ENCODE data around the gene EOLA1. TPM values are rescaled to one million over a fixed set of nuclear protein-coding genes. Genes with fewer than 3 reads are reported as not detected.
"Not testable (repeated sequence)": the region's sequence is repeated elsewhere in the genome, so short reads cannot be mapped to it uniquely, and the experiment has no call there.

Gene EOLA1
- total and polyA plus RNA-seq, 2 of the 4 experiments (the other 2 are of a cell fraction), result 15.5 to 16.8 TPM

DNA sequence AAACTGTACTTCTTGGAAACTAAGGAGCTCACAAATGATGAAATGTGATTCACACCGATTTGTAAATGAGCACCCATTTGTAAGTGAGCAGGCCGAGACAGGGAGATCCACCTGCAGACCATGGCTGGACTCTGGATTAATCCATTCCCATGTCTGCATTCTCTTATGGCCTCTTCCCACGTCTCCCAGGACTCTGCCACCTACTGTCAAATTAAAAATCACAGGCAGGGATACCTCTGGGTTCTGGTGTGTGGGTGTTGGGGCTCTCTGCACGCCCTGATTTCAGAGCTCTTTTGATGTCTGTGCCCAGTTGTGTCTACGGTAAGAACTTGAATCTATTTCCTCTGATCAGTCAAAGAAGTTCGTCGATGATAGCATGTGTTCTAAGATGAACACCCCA, 50.2 kb downstream of the EOLA1 start:
- ATAC-seq (ENCODE audit: low read depth); H2BK15ac ChIP-seq (ENCODE audit: low read depth, low read length); H3K27ac ChIP-seq (ENCODE audit: insufficient read depth, low read length); in situ Hi-C loops (cut with MboI; ENCODE audit: low sequenced_read_pairs); H2BK20ac ChIP-seq (ENCODE audit: low read depth, low read length); CTCF ChIA-PET; H3K4me1 ChIP-seq (ENCODE audit: control insufficient read depth, insufficient read depth, low read length); H4K20me1 ChIP-seq (ENCODE audit: insufficient read depth, low read length); H3K9ac ChIP-seq (ENCODE audit: low read depth, low read length); H3K27me3 ChIP-seq (ENCODE audit: control insufficient read depth, insufficient read depth, low read length); H3K56ac ChIP-seq (ENCODE audit: extremely low read depth, insufficient read depth, low read length); BruUV-seq (replicated peaks); H3K4me2 ChIP-seq (ENCODE audit: low read depth, low read length); POLR2A ChIA-PET (ENCODE audit: unreplicated experiment); H4K8ac ChIP-seq (ENCODE audit: low read depth in 2 of 2, low read length in 2 of 2); DNase-seq; H4K5ac ChIP-seq (ENCODE audit: low read depth, low read length); intact Hi-C loops (cut with micrococcal nuclease); dilution Hi-C loops (cut with HindIII; ENCODE audit: low sequenced_read_pairs, unreplicated experiment); H3K9me1 ChIP-seq (ENCODE audit: insufficient read depth, low read length); H2AFZ ChIP-seq (replicated peaks; ENCODE audit: low read length, poor library complexity); H2AK5ac ChIP-seq (ENCODE audit: low read depth, low read length); H3K36me3 ChIP-seq (ENCODE audit: control insufficient read depth, insufficient read depth, low read length); H3K9me3 ChIP-seq (ENCODE audit: control insufficient read depth, insufficient read depth, low read length); H2BK120ac ChIP-seq (ENCODE audit: low read depth, low read length); H3K18ac ChIP-seq (ENCODE audit: low read depth, low read length); H3K4ac ChIP-seq (ENCODE audit: low read depth, low read length); H2AK9ac ChIP-seq (replicated peaks; ENCODE audit: low read depth, low read length, poor library complexity); H3K23ac ChIP-seq (ENCODE audit: low read depth, low read length); H3K79me1 ChIP-seq (ENCODE audit: low read depth in 1 of 2, low read length in 2 of 2); H2BK5ac ChIP-seq (ENCODE audit: low read depth, low read length, poor library complexity, severe bottlenecking); H4K91ac ChIP-seq (ENCODE audit: insufficient read depth, low read depth, low read length); H3K4me3 ChIP-seq (ENCODE audit: insufficient read depth, low read depth, low read length); H3K14ac ChIP-seq (replicated peaks; ENCODE audit: low read depth, low read length): not testable (repeated sequence)
- no CpG with 5 or more reads among the region's 7 CpGs for WGBS, 2 experiments (ENCODE audit: extremely low coverage in 2 of 2, insufficient read length in 1 of 2)

DNA sequence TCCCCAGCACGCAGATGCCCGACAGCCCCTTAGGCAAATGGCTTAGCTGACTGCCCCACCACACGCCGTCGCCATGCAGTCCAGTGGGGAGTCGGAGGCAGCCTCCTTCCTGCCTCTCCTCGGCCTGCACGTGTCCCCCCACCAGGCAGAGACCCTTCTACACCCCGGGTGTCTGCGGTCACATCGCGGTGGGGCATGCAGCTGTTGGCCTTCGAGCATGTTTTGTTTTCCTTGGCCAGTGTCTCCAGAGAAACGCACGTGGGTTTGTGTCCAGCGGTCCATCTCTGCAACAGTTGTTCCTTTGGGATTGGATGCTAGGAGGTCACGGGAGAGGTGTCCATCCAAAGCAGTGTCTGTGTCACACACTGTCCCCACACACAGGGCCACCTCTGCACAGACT, 54.4 kb downstream of the EOLA1 start, which contains the start of gene HSFX2:
Gene HSFX2 (minus strand): TSS at position 101 of the 400 bp plus-strand sequence. CDS start 614 bp downstream, outside the sequence.
- H3K18ac ChIP-seq (ENCODE audit: low read depth, low read length); H2BK120ac ChIP-seq (ENCODE audit: low read depth, low read length); H3K27ac ChIP-seq (ENCODE audit: insufficient read depth, low read length); H2AK5ac ChIP-seq (ENCODE audit: low read depth, low read length); H3K9ac ChIP-seq (ENCODE audit: low read depth, low read length); H3K4me1 ChIP-seq (ENCODE audit: control insufficient read depth, insufficient read depth, low read length); intact Hi-C loops (cut with micrococcal nuclease); in situ Hi-C loops (cut with MboI; ENCODE audit: low sequenced_read_pairs); H3K9me1 ChIP-seq (ENCODE audit: insufficient read depth, low read length); ATAC-seq (ENCODE audit: low read depth); dilution Hi-C loops (cut with HindIII; ENCODE audit: low sequenced_read_pairs, unreplicated experiment); H3K79me1 ChIP-seq (ENCODE audit: low read depth in 1 of 2, low read length in 2 of 2); H3K56ac ChIP-seq (ENCODE audit: extremely low read depth, insufficient read depth, low read length); H4K91ac ChIP-seq (ENCODE audit: insufficient read depth, low read depth, low read length); H2AK9ac ChIP-seq (replicated peaks; ENCODE audit: low read depth, low read length, poor library complexity); H3K4me3 ChIP-seq (ENCODE audit: insufficient read depth, low read depth, low read length); H3K27me3 ChIP-seq (ENCODE audit: control insufficient read depth, insufficient read depth, low read length); H3K14ac ChIP-seq (replicated peaks; ENCODE audit: low read depth, low read length); POLR2A ChIA-PET (ENCODE audit: unreplicated experiment); H3K4ac ChIP-seq (ENCODE audit: low read depth, low read length); H3K36me3 ChIP-seq (ENCODE audit: control insufficient read depth, insufficient read depth, low read length); BruUV-seq (replicated peaks); H2AFZ ChIP-seq (replicated peaks; ENCODE audit: low read length, poor library complexity); H2BK15ac ChIP-seq (ENCODE audit: low read depth, low read length); H2BK5ac ChIP-seq (ENCODE audit: low read depth, low read length, poor library complexity, severe bottlenecking); H3K23ac ChIP-seq (ENCODE audit: low read depth, low read length); H3K9me3 ChIP-seq (ENCODE audit: control insufficient read depth, insufficient read depth, low read length); H2BK20ac ChIP-seq (ENCODE audit: low read depth, low read length); H4K8ac ChIP-seq (ENCODE audit: low read depth in 2 of 2, low read length in 2 of 2); H3K4me2 ChIP-seq (ENCODE audit: low read depth, low read length); DNase-seq; H4K20me1 ChIP-seq (ENCODE audit: insufficient read depth, low read length); H4K5ac ChIP-seq (ENCODE audit: low read depth, low read length); CTCF ChIA-PET: not testable (repeated sequence)
- WGBS, 2 experiments (ENCODE audit: extremely low coverage in 2 of 2, insufficient read length in 1 of 2), result no CpG with 5 or more reads among the region's 17 CpGs
